Testis (tissue), 3 donors: Measurements from ENCODE around the gene ARMCX5. TPM values are rescaled to one million over a fixed set of nuclear protein-coding genes. Genes with fewer than 3 reads are reported as not detected.

ENCODE experiments used
- DNase-seq: peaks from one replicate; pipeline ENCODE4 v3.0.0-alpha.2; 2019
- H3K27ac ChIP-seq, 2 donors: fragments of 200-600 bp; sonication (generic); one replicate each; pipeline ENCODE4 v1.5.1; 2019
- H3K27me3 ChIP-seq: fragments of 200-600 bp; sonication (generic); one replicate; pipeline ENCODE4 v1.5.1; 2019
- H3K36me3 ChIP-seq: fragments of 200-600 bp; sonication (generic); one replicate; pipeline ENCODE4 v1.5.1; 2017; ENCODE audit warnings: low read depth; ENCODE audit errors: missing control alignments
- H3K4me1 ChIP-seq: fragments of 200-600 bp; sonication (generic); one replicate; pipeline ENCODE4 v1.5.1; 2019
- H3K4me3 ChIP-seq, 2 donors: fragments of 200-600 bp; sonication (generic); one replicate each; pipeline ENCODE4 v1.5.1; 2017 to 2019
- H3K9me3 ChIP-seq: fragments of 200-600 bp; sonication (generic); one replicate; pipeline ENCODE4 v1.5.1; 2017
- POLR2A ChIP-seq: fragments of 450-650 bp; IDR thresholded peaks from one replicate; pipeline ENCODE4 v1.6.1; 2017; ENCODE audit warnings: antibody characterized with exemption, mild to moderate bottlenecking, moderate library complexity
- WGBS, 2 donors: methylation state at CpG; one replicate each; pipeline ENCODE4 v1.1.5; 2018; 5-methylcytosine and 5-hydroxymethylcytosine counted together
- intact Hi-C: fragments of 100-400 bp; cut with DNase I; formaldehyde crosslinking; loops from one replicate; pipeline ENCODE4 v1.15.1; 2023; ENCODE audit warnings: low total_unique reads
- polyA plus RNA-seq: library from polyadenylated mRNA; stranded (reverse); fragments of 350-450 nt; fragmentation: Illumina TruSeq; extraction: RNeasy Lipid Tissue Mini Kit (QIAGEN cat#74804); gene quantifications from one replicate; pipeline ENCODE4 v1.2.3, GENCODE V29; 2014; ENCODE audit warnings: low read depth, low replicate concordance; ENCODE audit not compliant: insufficient read depth
- total RNA-seq, 2 donors: library from RNA; depleted of rRNA; stranded (reverse); fragments of >200 nt; gene quantifications; one replicate each; pipeline ENCODE4 v1.2.3, GENCODE V29; 2016
- TF ChIP-seq, protein P1 (sequence below), 3 experiments: fragments of 450-650 bp in 2 of 3; fragments of 200-600 bp in 1 of 3; sonication (generic) in 1 of 3; IDR thresholded peaks; one replicate each; pipeline ENCODE4 v1.5.1; 2016 to 2019; ENCODE audit warnings: antibody characterized with exemption in 3 of 3, mild to moderate bottlenecking in 2 of 3, moderate library complexity in 1 of 3

The ARMCX5 gene
- total and polyA plus RNA-seq, 3 donors from 2014 or later: 6.7 to 17.3 (median 12.4) TPM

GRCh38 chrX:102652031-102652688 lies 52.8 kb downstream of the ARMCX5 start:
- Histone ChIP-seq H3K4me3 (peak overlapping the region; percentile 64 to 72), H3K36me3 (no peaks in the 10 kb centered on the region), H3K9me3 (no peaks in the 10 kb centered on the region), H3K27me3 (no peaks in the 10 kb centered on the region), H3K4me1 (no peaks in the 10 kb centered on the region), H3K27ac (peak overlapping the region; percentile 65 to 83)
- peak; percentile 67 for DNase-seq
- 3 to 6% methylated on average over 2 to 19 of the region's 22 CpGs for WGBS, 2 donors
- intact Hi-C loops: no loop called here
- TF ChIP-seq POLR2A: no peak
- TF ChIP-seq, protein P1, sequence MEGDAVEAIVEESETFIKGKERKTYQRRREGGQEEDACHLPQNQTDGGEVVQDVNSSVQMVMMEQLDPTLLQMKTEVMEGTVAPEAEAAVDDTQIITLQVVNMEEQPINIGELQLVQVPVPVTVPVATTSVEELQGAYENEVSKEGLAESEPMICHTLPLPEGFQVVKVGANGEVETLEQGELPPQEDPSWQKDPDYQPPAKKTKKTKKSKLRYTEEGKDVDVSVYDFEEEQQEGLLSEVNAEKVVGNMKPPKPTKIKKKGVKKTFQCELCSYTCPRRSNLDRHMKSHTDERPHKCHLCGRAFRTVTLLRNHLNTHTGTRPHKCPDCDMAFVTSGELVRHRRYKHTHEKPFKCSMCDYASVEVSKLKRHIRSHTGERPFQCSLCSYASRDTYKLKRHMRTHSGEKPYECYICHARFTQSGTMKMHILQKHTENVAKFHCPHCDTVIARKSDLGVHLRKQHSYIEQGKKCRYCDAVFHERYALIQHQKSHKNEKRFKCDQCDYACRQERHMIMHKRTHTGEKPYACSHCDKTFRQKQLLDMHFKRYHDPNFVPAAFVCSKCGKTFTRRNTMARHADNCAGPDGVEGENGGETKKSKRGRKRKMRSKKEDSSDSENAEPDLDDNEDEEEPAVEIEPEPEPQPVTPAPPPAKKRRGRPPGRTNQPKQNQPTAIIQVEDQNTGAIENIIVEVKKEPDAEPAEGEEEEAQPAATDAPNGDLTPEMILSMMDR (IDR thresholded peaks at IDR 0.05): peak; percentile 41 to 73 (median 43)

Other genes with a start within 250 kb of the ARMCX5 start
- 10 to 100 TPM in 1 of 2 donors, 1 to 10 TPM in 1; 4.1 to 11.3 TPM for gene NXF2B, start 159.5 kb upstream of the ARMCX5 start, total RNA-seq
- gene NXF2B, start 159.5 kb upstream of the ARMCX5 start, polyA plus RNA-seq: 6.3 TPM
- gene TCP11X2, start 127.7 kb upstream of the ARMCX5 start, total RNA-seq: 1 to 10 TPM; 3.6 to 7.2 TPM
- gene TCP11X2, start 127.7 kb upstream of the ARMCX5 start, polyA plus RNA-seq: 3.0 TPM
- 1 to 10 TPM; 3.7 to 9.2 TPM for gene TMSB15A, start 82.8 kb upstream of the ARMCX5 start, total RNA-seq
- 6.8 TPM for gene TMSB15A, start 82.8 kb upstream of the ARMCX5 start, polyA plus RNA-seq
- gene GPRASP1, start 52.0 kb downstream of the ARMCX5 start, total RNA-seq: 10 to 100 TPM in 1 of 2 donors, 1 to 10 TPM in 1; 7.5 to 16.1 TPM
- 9.7 TPM for gene GPRASP1, start 52.0 kb downstream of the ARMCX5 start, polyA plus RNA-seq
- gene GPRASP2, start 112.9 kb downstream of the ARMCX5 start, total RNA-seq: 10 to 100 TPM in 1 of 2 donors, 1 to 10 TPM in 1; 8.4 to 12.8 TPM
- gene GPRASP2, start 112.9 kb downstream of the ARMCX5 start, polyA plus RNA-seq: 11.9 TPM
- 1 to 10 TPM; 7.5 to 9.2 TPM for gene GPRASP3, start 121.2 kb downstream of the ARMCX5 start, total RNA-seq
- gene GPRASP3, start 121.2 kb downstream of the ARMCX5 start, polyA plus RNA-seq: 4.9 TPM